Stimulated activated CD8-positive, alpha-beta memory T cell treated with anti-CD3 and anti-CD28 coated beads, Interleukin-7, amount 100 ng/mL, for 1 hour (primary cell): ENCODE data around the gene ITPR1.

Source experiments
- DNase-seq, 2 donors: peaks; one replicate each; pipeline ENCODE4 v3.0.0-alpha.2; 2020; ENCODE audit warnings: low read depth in 2 of 2

ITPR1 gene

DNA sequence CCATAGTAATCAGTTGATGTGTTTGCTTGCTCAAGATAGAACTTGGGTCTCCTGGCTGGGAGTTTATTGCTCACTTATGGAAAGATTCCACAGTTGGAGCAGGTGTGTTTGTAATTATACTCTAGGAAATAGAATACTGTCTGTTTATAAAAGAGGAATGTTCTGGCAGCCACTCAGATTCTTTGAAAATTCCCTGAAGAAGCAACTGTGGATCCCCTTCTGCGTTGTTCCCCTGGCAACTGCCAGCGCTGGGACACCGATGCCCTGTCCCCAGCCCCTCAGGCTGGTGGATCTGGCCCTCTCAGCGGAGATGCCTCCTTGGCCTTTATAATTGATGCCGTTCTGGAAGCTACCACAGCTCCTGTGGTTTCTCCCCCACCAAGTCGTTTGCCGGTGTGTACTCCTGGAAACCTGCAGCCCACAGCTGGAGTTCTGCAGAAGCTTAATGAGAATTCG is 225.9 kb downstream of the ITPR1 start:
- no peak for DNase-seq

DNA sequence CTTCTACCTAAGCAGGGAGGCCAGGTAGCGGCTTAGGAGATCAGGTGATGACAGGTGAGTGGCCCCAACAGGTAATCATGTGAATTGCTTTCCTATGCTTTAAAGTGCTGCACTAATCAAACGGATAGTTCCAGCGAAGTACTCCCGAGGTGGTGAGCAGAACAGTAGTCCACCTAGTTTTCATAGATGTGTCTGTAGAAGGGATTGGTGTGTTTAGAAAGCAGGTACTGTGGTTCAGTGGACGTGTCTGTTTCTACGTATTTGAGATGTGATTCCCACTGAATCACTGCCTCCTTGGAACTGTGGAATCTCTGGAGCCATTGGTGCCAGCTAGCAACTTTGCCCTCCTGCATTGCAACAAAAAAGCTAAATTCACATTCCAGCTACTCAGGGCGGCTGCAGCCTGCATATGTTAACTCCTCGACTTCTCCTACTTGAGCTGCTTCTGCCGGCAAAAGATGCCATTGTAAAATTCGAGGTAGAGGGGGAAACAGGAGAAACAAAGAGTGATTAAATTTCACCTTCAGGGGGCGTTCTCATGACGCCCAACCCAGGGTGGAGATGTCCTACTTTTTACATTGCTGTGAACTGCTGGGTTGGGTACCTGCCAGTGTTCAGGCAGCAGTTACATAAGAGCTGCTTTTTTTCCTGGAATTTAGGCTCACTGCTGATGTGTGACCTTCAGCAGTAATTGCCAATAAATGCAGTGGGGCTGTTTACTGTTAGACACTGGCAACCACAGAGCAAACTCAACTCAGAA is 227.3 kb downstream of the ITPR1 start:
- DNase-seq = no peak

DNA sequence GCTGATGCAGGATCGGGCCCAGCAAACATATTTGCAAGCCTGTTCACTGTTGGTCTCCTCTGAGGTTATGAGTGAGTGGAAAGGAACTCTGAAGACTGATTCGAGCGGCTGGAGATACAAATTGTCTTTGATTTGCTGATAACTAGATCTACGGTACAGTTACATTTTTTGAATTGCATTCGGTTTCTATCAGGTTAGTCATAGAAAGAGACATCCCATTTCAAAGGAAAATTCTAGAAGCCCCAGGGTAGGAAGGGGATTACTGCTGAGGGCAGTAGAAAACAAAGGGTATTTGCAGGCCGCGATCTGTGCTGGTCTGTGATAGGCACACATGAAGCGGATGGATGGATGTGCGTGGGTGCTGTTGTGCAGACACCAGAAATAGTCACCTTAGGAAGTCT is 228.4 kb downstream of the ITPR1 start:
- DNase-seq = no peak

DNA sequence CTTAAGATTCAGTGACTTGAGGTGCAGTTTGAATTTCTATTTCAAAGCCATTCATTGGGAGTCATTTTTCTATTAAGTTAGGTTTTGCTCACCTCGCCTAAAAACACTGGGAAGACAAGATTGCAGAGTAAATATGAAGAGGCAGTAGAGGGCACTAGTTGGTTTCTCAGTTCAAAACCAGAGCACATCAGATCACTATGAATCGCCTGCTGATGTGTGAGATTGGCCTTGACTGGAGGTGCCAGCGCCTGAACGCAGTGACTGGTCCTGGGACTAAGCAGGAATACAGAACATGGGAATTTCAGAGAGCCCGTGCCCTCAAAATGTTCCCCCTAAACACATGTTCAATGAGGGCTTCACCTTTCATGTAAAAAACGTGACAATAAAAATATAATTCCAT is 229.0 kb downstream of the ITPR1 start:
- DNase-seq = no peak

DNA sequence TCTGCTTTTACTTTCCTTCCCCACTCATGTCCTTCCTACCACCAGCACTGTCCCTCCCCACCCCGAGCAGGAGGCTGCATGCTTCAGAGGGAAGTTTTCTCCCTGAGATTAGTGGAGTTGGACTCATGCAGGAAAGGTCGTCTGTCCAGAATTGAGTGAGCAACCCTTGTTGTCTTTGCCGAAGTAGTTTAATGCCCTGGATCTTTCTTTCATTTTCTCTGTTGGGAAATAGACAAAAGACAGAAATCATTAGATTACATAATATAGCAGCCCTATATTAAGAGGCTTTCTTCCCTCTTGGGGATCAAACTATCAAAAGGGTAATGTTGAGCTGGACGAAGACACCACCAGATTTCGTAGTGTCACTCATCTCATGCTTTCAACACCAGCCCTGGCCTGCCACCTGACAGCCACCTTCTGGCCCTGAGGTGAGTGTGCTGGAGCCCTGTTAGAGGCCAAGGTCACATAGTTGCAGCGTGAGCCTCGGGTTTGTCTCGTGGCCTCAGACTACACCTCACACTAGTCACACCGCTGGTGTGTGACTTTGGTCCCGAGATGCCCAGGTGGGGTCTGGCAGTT is 231.0 kb downstream of the ITPR1 start:
- DNase-seq = no peak

DNA sequence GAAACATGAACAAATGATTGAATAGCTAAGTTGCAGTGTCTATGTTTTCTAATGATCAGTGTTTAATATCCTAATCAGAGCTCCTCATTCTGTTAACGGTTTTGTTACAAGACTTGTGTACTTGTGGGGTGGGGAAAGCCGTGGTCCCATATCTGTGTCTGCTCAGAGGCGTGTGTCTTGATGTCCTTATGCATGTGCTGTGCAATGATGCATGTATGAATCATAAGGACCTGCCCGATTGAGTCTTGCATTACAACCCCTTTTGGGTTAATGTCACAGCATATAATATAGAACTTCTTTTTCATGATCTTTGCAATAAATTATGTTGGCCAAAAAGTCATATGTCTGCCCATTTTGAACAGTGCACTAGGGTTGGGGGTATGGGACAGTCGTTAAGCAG is 233.4 kb downstream of the ITPR1 start:
- no peak for DNase-seq

DNA sequence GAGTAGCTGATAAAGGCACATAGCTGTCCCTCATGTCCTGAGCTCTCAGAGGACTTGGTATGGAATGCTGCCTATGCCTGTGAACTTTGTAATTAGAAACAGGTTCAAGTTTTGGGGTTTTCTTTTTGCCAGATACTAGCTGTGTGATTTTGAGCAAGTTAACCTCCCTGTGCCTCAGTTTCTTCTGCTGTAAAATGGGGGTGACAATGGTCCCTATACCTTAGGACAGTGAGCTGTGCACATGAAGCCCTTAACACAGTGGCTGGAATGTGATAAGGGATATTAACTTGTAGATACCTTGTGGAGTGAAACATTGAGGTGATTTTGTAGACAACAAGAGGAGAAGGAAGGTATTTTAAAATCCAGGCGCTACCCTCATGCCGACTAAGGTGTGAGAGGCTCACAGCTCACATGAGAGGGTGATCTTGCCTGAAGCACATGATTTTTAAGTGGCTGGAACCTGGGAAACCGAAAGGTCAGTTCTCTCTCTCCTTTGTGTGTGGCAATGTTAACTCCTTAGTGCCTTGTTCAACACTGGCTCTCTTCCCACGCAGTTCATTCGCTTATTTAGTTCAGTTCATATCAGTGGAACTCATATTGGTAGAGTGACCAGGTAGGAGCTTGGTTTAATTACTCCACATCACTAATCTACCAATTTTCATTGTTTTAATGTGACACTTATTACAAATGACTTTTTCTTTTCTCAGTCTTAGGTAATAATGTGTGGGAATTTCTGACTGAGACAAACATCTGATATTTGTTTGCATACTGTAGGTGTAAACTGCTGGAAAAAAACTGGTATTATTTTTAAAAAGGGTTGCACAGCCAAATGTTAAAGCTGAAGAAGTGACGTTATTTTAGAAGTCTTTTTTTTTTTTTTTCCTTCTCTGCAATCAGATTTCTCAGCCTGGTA is 236.2 kb downstream of the ITPR1 start:
- no peak for DNase-seq

DNA sequence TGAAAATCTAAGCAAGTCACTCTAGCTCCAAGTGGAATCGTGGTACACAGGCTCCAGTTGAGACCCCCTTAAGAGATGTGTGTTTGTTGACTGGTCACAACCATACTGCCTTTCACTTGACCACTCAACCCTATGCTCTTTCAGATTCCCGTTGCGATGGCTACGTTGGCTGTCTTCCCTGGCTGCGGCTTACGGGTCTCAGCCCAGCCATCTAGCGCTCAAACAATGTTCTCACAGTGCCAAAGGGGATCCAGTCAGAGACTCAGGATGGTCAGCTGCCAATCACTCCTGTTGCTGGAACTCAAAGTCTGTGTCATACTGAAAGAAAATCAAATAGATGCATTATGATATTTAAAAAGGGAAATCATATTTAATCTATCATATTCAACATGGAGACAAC is 237.6 kb downstream of the ITPR1 start:
- DNase-seq = no peak

DNA sequence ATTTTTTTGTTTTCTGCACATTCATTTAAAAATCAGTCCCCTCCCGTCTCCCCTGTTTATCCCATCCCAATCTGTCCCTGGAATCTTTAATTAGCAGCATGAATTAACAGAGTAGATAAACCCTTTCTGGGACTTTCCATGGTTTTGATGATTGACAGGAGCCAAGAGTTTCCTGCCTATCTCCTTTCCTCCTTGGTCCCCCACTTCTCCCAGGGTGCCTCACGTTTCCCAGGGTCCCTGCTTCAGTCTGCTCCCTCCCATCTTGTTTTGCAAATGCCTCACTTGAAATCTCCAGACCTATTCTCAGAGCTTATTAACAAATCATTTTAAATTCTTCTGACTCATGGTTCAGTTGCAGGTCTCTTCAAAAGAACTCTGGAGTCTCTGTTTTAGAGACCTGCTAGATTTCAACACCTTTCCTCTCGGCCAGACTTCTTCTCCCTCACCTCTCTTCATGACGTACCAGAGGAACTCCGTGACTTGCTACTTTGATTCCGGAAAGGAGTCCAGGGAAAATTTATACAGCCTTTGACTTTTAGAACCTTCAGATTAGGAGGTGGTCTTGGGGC is 238.5 kb downstream of the ITPR1 start:
- no peak for DNase-seq

DNA sequence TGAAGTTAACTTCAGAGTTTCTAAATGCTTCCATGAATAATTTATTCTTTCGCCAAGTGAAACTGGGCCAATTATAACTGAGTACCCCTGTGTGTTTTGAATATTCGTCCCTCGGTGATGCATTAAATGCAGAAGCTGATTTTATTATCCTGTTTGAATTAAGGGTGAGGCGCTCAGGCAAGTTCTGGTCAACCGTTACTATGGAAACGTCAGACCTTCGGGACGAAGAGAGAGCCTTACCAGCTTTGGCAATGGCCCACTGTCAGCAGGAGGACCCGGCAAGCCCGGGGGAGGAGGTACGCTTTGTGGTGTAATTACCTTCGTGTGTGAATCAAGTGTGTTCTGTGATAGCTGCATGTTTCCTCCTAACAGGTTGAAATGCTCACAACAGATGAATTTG is 239.8 kb downstream of the ITPR1 start:
- DNase-seq = no peak

DNA sequence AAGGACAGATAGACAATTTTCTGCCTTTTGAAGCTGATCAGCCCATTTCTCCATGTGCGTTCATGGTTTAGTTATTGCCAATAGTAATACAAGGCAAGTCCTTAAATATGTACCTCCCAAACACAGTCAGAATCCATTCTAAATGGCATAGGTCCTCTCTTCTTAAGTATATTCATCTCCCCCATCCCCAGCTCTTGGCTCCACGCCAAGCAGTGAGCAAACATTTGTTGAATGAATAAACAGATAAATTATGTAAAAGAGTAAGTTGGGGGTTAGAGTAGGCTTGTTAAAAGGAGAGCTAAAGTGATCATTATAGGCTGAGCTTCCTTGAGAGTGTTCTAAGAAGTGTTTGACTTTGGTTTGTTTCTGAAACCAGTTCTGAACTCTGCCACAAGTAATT is 241.3 kb downstream of the ITPR1 start:
- no peak for DNase-seq

DNA sequence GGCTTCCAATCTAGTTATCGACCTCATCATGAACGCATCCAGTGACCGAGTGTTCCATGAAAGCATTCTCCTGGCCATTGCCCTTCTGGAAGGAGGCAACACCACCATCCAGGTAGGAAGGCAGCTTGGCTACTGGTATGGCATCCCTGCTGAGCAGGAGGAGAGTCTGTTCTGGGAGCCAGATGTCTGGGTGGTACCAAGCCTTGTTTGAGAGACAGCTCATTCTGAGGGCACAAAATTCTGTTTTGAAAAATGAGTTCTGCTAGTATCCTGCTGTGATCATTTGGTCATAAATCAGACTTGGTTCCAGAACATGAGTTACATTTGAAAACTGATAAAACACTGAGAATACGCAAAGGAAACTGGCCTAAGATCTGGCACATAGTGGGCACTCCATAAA is 242.1 kb downstream of the ITPR1 start:
- no peak for DNase-seq

DNA sequence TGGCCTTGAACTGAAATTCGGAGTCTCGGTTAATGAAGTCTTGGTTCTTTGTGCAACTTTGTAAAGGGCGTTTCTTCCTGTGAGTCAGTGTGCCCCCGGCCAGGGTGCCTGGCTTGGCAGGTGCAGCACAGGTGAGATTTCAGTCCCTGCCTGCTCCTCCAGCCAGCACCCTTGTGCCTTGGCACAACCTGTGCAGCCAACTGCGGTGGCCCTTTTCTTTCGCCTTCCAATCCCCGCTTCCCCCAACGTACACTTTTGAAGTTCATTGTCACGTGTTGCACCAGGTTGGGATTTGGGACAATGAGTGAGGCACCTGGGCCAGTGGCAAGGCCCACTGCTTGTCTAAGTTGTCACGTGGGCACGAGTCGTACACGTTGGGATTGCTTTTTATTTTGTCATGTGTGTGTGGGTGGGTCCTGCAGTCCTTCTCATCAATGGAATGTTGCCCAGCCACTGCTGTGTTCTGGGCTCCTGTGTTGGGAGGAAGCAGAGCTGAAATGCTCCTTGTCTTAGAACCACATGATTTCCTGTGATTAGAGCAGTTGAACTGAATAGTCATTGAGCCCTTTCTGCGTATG is 243.2 kb downstream of the ITPR1 start:
- no peak for DNase-seq

DNA sequence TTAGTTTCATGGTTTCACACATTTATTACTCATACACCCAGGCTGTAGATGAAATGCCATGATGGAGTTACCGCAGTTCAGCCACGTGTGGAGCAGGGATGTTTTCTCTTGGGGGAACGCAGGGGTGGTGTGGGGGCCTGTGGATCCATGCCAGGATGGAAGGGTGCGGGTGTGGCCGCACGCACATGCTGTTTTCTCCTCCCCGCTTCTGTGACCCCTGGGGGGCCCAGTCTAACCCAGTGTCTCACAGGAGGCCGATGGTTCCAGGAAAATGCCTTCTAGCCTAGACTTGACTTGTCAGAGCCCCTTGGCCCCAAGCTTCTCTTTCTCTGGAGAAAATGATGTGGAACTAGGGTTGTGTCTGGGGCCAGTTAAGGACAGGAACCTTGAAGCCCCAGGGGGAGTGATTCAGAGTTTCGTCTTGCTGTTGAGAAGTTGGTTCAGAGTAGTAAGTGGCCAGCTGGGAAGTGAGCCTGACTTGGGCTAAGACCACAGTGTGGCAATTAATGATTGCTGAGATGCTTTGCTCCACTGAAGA is 245.7 kb downstream of the ITPR1 start:
- no peak for DNase-seq

DNA sequence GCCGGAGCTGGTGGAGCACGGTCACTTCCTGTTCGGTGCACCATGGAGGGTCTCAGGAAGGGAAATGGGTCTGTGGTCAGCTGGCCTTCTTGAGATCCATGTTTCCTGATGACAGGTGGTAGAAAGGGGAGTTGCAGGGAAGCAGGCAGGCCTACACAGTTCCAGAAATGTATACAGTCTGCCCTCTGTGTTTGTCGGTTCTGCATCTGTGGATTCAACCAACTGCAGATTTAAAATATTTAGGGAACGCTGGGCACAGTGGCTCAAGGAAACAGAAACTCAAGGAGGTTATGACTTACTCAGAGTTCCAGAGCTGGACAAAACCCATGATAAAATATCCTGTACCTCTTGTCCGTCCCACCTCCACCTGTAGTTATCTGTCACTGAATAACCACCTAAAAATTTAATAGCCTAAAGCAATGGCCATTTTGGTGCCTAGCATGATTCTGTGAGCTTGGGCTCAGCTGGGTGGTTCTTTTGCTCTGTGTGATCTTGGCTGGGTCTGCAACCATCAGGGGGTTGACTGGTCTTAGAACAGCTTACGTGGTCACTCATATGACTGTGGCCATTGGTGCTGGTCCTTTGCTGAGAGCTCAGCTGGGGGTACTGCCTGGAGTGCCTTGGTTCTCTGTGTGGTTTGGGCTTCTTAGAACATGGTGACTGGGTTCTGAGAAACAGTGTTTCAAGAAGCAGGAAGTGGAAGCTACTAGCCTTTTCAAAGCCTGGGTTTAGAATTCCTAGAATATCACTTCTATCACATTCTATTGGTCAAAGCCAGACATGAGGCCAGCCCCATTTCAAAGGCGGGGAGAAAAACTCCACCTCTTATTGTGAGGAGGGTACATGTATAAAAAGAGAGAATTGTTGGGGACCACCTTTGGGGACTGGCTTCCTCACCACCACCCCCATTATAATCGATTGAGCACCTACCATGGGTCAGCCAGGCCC is 246.4 kb downstream of the ITPR1 start:
- DNase-seq = no peak

DNA sequence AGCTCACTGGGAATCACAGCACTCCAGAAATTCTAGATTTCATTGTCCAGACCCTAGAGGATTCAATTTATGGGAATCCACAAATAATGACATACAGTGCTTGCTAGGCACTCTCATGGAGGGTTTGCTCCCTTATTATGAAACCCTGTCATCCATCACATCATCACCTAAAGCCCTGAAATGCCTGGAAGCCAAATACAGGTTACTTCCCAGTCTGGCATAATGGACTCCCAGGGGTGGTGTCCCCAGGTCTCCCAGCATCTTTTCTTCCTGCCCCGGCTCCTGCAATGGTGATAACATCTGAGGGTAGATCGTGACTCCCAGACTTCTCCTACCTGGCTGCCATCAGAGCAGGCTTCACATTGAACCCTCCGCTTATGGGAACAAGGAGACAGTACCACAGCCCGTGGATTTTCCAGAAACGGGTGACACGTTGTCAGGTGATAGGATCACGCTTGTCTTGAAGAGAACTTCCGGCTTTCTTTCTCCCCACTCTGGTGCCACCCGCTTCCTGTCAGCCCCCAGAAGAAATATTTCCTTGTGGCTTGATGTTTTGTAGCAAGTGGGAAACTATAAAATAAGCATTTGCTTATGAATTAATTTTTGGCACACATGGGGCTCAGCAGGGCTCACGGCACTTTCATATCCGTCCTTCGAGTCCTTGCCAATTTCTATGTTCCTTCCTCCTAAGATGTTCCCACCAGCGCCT is 247.4 kb downstream of the ITPR1 start:
- DNase-seq = no peak

DNA sequence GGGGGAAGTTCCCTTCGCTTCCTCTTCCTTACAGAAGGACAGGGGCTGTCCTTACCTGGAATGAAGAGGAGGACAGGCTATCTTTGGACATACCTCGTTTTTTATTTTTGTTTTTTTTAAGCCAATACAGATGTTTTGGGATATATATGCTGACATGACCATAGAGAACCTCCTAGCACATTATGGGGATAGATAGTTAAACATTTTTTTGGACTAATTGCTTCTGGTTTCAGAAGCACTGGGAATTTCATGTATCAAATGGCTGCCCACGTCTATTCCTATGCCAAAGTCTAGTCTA is 247.9 kb downstream of the ITPR1 start:
- no peak for DNase-seq

DNA sequence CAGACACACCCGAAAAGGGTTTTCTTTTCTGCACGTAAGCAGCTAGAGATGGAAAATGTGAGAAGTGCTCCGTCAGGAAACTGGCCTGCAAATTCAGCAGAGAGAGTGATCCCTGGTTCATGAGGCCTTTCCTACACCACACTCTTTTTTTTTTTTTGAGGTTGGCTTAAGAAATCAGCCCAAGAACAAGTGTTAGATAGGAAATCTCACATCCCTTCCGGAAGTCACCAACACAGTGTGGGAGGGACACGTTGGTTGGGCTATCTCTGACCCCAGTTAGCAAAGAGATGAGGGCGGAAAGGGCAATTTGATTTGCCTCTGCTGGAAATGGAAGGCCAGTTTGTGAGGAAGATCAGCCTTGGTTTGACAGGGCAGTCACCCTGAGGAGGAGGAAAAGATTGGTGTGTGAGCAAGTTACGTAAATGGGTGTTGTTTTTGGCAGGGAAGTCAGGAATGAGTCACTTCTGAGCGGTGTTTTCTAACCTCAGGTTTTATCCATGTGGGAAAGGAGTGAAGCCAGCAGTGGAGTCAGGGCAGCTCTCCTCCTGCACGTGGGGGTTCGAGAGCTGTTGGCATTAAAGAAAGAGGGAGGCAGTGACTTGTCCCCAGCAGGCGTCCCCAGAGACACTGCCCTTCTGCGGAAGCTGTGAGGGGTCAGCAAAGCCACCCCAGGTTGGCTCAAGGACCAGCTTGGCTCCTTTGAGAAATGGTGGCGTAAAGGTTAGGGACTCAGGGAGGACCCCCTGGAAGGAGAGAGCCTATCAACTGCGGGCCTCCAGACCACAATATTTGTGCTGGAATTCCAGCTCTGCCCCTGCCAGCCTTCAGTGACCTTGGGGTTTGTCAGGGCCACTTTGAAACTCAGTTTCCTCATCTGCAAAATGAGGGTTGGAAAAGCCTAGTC is 248.5 kb downstream of the ITPR1 start:
- no peak for DNase-seq

DNA sequence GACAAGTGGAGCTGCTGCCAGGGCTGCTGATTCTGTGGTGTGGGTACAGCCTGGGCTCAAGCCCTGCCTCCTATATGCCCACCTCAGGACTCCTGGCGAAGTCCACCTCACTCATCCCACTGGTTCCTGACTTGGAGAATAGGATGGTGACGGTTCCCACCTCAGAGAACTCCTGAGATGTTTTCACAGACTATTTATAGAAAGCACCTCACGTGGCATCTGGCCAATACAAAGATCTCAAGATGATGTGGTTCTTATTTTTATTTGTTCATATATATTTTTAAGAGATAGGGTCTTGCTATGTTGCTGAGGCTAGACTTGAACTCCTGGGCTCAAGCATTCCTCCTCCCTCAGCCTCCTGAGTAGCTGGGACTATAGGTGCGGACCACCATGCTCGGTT is 249.2 kb downstream of the ITPR1 start:
- DNase-seq = no peak
